Renal cortical epithelial cell (primary cell): Measurements from ENCODE around the gene MTMR2. TPM values are rescaled to one million over a fixed set of nuclear protein-coding genes. Genes with fewer than 3 reads are reported as not detected.
"Not testable (repeated sequence)": the region's sequence is repeated elsewhere in the genome, so short reads cannot be mapped to it uniquely, and the experiment has no call there.

ENCODE experiments used
- DNase-seq: peaks from one replicate; pipeline ENCODE4 v3.0.0-alpha.2; 2011; ENCODE audit warnings: low read depth
- total RNA-seq: library from RNA; depleted of rRNA; stranded (reverse); fragments of >200 nt; gene quantifications from 2 replicates; pipeline ENCODE4 v1.2.3, GENCODE V29; 2014

MTMR2 gene
- total RNA-seq, 1 donor from 2014 or later: 67.1 TPM

- no peak for DNase-seq
Measured at GRCh38 chr11:95816037-95816436, 107.9 kb downstream of the MTMR2 start.

DNA sequence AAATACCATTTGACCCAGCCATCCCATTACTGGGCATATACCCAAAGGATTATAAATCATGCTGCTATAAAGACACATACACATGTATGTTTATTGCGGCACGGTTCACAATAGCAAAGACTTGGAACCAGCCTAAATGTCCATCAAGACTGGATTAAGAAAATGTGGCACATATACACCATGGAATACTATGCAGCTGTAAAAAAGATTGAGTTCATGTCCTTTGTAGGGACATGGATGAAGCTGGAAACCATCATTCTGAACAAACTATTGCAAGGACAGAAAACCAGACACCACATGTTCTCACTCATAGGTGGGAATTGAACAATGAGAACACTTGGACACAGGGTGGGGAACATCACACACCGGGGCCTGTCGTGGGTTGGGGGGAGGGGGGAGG, 112.9 kb downstream of the MTMR2 start:
- DNase-seq: not testable (repeated sequence)

DNA sequence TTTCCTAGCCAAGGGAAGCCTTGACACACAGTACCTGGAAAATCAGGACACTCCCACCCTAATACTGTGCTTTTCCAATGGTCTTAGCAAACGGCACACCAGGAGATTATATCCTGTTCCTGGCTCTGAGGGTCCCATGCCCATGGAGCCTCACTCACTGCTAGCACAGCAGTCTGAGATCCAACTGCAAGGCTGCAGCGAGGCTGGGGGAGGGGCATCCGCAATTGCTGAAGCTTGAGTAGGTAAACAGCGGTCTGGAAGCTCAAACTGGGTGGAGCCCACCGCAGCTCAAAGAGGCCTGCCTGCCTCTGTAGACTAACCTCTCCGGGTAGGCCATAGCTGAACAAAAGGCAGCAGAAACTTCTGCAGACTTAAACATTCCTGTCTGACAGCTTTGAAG, 117.4 kb downstream of the MTMR2 start:
- not testable (repeated sequence) for DNase-seq

GRCh38 chr11:95805869-95806268, 118.0 kb downstream of the MTMR2 start:
- no peak for DNase-seq

GRCh38 chr11:95803973-95804372, 119.9 kb downstream of the MTMR2 start:
- no peak for DNase-seq

GRCh38 chr11:95802806-95803205, 121.1 kb downstream of the MTMR2 start:
- no peak for DNase-seq

DNA sequence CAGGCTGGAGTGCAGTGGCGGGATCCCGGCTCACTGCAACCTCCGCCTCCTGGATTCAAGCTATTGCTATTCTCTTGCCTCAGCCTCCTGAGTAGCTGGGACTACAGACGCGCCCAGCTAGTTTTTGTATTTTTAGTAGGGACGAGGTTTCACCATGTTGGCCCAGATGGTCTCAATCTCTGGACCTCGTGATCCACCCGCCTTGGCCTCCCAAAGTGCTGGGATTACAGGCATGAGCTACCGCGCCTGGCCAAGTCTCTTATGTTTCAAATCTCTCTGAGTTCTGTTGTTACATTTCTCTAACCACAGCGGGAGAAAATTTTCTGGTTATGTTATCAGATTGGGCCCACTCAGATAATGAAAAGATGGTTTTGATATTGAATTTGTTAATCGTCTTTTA, 123.5 kb downstream of the MTMR2 start:
- DNase-seq: no peak

DNA sequence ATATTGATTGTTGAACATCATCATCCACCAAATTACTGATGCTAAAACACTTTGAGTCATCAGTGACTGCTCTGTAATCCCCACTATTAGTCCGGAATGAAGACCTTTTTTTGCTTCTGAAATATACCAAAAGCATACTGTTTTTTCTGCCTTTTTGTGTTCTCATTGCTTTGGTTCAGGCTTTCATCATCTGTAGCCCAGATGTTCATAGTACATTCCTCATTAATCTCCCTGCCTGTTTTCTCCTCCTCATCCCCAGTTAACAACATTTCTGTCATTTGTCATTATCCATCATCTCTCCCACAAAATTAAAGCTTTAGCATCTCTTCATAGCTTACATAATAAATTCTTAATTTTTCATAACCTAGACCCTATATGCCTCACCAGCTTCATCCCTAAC, 124.4 kb downstream of the MTMR2 start:
- DNase-seq: no peak

- no peak for DNase-seq
Measured at GRCh38 chr11:95796501-95796900, 127.4 kb downstream of the MTMR2 start.

GRCh38 chr11:95795627-95796295, 128.1 kb downstream of the MTMR2 start:
- DNase-seq: no peak

DNA sequence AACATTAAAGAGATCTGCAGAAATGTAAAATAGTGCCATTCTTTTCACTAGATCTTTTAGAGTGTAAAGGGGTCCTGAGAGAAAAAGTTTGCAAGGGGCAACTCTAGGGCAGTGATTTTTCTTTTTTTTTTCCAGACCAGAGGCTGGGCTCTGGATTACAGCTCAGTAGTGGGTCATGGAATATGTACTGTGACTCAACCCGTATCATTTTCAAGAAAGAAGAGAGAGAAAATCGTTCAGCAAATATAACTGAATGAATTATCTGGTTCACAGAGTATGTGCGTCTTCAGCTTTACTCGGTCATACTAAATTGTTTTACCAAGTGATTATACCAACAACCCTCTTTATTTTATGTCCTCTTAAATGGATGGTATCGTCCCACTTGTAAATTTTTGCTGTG, 129.8 kb downstream of the MTMR2 start:
- DNase-seq: no peak

DNA sequence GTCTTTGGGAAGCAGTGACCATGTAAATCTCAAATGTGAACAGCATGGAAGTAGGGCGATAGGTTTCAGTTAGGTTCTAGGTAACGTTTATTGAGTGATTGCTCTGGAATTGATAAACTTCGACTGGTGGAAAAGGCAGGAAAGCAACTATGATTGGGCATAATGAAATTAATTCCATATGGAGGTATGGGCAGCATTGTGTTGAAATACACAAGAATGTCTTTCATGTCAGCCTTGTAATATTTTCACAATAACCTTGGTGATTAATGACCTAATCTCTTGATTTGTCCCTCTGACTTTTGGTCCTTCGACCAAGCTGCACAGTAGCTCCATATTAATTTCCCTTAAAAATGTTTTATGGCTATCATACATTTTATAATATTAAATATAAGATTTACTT, 130.8 kb downstream of the MTMR2 start:
- DNase-seq: no peak

GRCh38 chr11:95792700-95793099, 131.2 kb downstream of the MTMR2 start:
- no peak for DNase-seq

- DNase-seq: no peak
Measured at GRCh38 chr11:95792200-95792599, 131.7 kb downstream of the MTMR2 start.

- no peak for DNase-seq
Measured at GRCh38 chr11:95791709-95792033, 132.2 kb downstream of the MTMR2 start.

GRCh38 chr11:95790933-95791708, 132.8 kb downstream of the MTMR2 start:
- peak; percentile 65 for DNase-seq

GRCh38 chr11:95790123-95790932, 133.6 kb downstream of the MTMR2 start, which contains the start of gene CEP57:
TSS of gene CEP57 (plus strand) at chr11:95790498. CDS start at chr11:95790699, 201 bp downstream.
- peak; percentile 97 for DNase-seq

GRCh38 chr11:95789506-95790122, 134.3 kb downstream of the MTMR2 start, which contains the start of gene FAM76B:
TSS of gene FAM76B (minus strand) at chr11:95789782. CDS start at chr11:95789478, 304 bp downstream.
- peak; percentile 97 for DNase-seq

GRCh38 chr11:95788921-95789505, 134.9 kb downstream of the MTMR2 start:
- DNase-seq: peak; percentile 35
